GM18499 (cell line): ENCODE results near the gene LGALS9C.
"Not testable (repeated sequence)": the region's sequence is repeated elsewhere in the genome, so short reads cannot be mapped to it uniquely, and the experiment has no call there.

Experiments used
- ATAC-seq: cut with Tn5 transposase; IDR thresholded peaks from one replicate; pipeline ENCODE4 v1.9.1; 2021; ENCODE audit warnings: moderate number of reproducible peaks; ENCODE audit not compliant: insufficient read depth, unreplicated experiment

Gene LGALS9C

GRCh38 chr17:18477367-18477766 is 778 bp downstream of the LGALS9C start:
- not testable (repeated sequence) for ATAC-seq

GRCh38 chr17:18478362-18478761 is 1.8 kb downstream of the LGALS9C start:
- ATAC-seq, result not testable (repeated sequence)

GRCh38 chr17:18478977-18479595 is 2.5 kb downstream of the LGALS9C start:
- not testable (repeated sequence) for ATAC-seq

- not testable (repeated sequence) for ATAC-seq
These were observed 5.2 kb downstream of the LGALS9C start for GRCh38 chr17:18481775-18482174.

GRCh38 chr17:18485936-18486464 is 9.4 kb downstream of the LGALS9C start:
- ATAC-seq, result not testable (repeated sequence)

GRCh38 chr17:18487633-18488032 is 11.0 kb downstream of the LGALS9C start:
- not testable (repeated sequence) for ATAC-seq

- ATAC-seq, result not testable (repeated sequence)
These were observed 12.0 kb downstream of the LGALS9C start for GRCh38 chr17:18488622-18489021.

GRCh38 chr17:18490016-18490415 is 13.4 kb downstream of the LGALS9C start:
- ATAC-seq, result not testable (repeated sequence)

- ATAC-seq, result not testable (repeated sequence)
These were observed 16.3 kb downstream of the LGALS9C start for GRCh38 chr17:18492712-18493480.

GRCh38 chr17:18494250-18494768 is 17.7 kb downstream of the LGALS9C start:
- ATAC-seq, result not testable (repeated sequence)

- ATAC-seq, result not testable (repeated sequence)
These were observed 20.5 kb downstream of the LGALS9C start for GRCh38 chr17:18497044-18497443.

GRCh38 chr17:18499100-18499499 is 22.5 kb downstream of the LGALS9C start:
- not testable (repeated sequence) for ATAC-seq

- ATAC-seq, result not testable (repeated sequence)
These were observed 23.2 kb downstream of the LGALS9C start for GRCh38 chr17:18499756-18500155.

GRCh38 chr17:18500281-18500680 is 23.7 kb downstream of the LGALS9C start:
- ATAC-seq, result not testable (repeated sequence)

- ATAC-seq, result not testable (repeated sequence)
These were observed 24.2 kb downstream of the LGALS9C start for GRCh38 chr17:18500816-18501215.

- ATAC-seq, result not testable (repeated sequence)
These were observed 26.6 kb downstream of the LGALS9C start for GRCh38 chr17:18503221-18503620.

- not testable (repeated sequence) for ATAC-seq
These were observed 31.1 kb downstream of the LGALS9C start for GRCh38 chr17:18507729-18508128.

GRCh38 chr17:18508667-18509066 is 32.1 kb downstream of the LGALS9C start:
- not testable (repeated sequence) for ATAC-seq

- ATAC-seq, result not testable (repeated sequence)
These were observed 44.5 kb downstream of the LGALS9C start for GRCh38 chr17:18521100-18521499.

GRCh38 chr17:18525015-18525414 is 48.4 kb downstream of the LGALS9C start:
- not testable (repeated sequence) for ATAC-seq
